Ovary (tissue), 3 donors: ENCODE data around the gene BCAM.

Experiments used
- EP300 ChIP-seq: sonication (generic); formaldehyde crosslinking; IDR thresholded peaks from one replicate; pipeline ENCODE4 v1.6.1; 2017; ENCODE audit warnings: antibody characterized with exemption
- POLR2A ChIP-seq: fragments of 450-650 bp; IDR thresholded peaks from one replicate; pipeline ENCODE4 v1.6.1; 2017; ENCODE audit warnings: antibody characterized with exemption, mild to moderate bottlenecking, moderate library complexity
- TF ChIP-seq, protein P1 (sequence below), 3 donors: fragments of 450-650 bp in 2 of 3; fragments of 200-600 bp in 1 of 3; IDR thresholded peaks; one replicate each; pipeline versions ENCODE4 v1.5.1 to v1.8.0; 2016 to 2022; ENCODE audit warnings: antibody characterized with exemption in 3 of 3, mild to moderate bottlenecking in 1 of 3
- donor health status: DM: no; HTN: no; CAD: no.

DNA sequence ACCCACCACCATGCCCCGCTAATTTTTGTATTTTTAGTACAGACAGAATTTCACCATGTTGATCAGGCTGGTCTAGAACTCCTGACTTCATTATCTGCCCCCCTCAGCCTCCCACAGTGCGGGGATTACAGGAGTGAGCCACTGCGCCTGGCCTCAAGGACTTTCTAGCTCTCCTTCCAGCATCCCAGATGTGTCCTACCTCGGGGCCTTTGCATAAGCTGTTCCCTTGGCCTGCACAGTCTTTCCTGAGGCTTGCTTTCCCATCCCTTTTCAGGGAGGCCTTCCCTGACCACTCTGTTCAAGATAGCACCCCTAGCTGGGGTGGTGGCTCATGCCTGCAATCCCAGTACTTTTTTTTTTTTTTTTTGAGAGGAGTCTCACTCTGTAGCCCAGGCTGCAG lies 14.3 kb upstream of the BCAM start:
- TF ChIP-seq, protein P1, sequence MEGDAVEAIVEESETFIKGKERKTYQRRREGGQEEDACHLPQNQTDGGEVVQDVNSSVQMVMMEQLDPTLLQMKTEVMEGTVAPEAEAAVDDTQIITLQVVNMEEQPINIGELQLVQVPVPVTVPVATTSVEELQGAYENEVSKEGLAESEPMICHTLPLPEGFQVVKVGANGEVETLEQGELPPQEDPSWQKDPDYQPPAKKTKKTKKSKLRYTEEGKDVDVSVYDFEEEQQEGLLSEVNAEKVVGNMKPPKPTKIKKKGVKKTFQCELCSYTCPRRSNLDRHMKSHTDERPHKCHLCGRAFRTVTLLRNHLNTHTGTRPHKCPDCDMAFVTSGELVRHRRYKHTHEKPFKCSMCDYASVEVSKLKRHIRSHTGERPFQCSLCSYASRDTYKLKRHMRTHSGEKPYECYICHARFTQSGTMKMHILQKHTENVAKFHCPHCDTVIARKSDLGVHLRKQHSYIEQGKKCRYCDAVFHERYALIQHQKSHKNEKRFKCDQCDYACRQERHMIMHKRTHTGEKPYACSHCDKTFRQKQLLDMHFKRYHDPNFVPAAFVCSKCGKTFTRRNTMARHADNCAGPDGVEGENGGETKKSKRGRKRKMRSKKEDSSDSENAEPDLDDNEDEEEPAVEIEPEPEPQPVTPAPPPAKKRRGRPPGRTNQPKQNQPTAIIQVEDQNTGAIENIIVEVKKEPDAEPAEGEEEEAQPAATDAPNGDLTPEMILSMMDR (IDR thresholded peaks at IDR 0.05) = no peak
- TF ChIP-seq POLR2A (no peak), EP300 (no peak)
